ENCODE data around the gene SCAPER. TPM values are rescaled to one million over a fixed set of nuclear protein-coding genes. Genes with fewer than 3 reads are reported as not detected.
"Not testable (repeated sequence)": the region's sequence is repeated elsewhere in the genome, so short reads cannot be mapped to it uniquely, and the experiment has no call there.

The SCAPER gene
- total RNA-seq, 1 donor from 2014 or later, result 78.1 TPM

DNA sequence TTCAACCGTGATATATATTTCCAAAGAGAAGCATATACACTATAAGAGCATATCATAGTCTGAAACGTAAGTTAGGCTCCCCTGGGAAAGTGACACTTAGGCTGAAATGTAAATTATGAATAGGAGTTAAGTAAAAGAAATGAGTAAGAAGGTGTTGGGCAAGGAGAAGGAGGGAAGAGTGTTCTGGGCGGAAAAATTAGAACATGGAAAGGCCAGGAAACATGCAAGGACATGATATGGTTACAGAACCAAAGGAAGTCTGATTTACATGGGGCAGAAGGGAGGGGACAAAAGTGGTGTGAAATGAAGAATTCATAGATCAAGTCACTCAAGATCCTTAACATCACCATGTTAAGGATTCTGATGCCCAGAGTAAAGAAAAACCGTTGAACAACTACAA is 75.2 kb downstream of the SCAPER start:
- no peak overlapping the region for H3K4me3 ChIP-seq
- H3K27ac ChIP-seq, result no peak overlapping the region
- H3K36me3 ChIP-seq, result peaks cover 0 to 3% of the 10 kb centered on the region in 2 donors
- TF ChIP-seq, protein P1, sequence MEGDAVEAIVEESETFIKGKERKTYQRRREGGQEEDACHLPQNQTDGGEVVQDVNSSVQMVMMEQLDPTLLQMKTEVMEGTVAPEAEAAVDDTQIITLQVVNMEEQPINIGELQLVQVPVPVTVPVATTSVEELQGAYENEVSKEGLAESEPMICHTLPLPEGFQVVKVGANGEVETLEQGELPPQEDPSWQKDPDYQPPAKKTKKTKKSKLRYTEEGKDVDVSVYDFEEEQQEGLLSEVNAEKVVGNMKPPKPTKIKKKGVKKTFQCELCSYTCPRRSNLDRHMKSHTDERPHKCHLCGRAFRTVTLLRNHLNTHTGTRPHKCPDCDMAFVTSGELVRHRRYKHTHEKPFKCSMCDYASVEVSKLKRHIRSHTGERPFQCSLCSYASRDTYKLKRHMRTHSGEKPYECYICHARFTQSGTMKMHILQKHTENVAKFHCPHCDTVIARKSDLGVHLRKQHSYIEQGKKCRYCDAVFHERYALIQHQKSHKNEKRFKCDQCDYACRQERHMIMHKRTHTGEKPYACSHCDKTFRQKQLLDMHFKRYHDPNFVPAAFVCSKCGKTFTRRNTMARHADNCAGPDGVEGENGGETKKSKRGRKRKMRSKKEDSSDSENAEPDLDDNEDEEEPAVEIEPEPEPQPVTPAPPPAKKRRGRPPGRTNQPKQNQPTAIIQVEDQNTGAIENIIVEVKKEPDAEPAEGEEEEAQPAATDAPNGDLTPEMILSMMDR (IDR thresholded peaks at IDR 0.05), result no peak
- intact Hi-C loops (cut with DNase I), result no loop called here
- H3K4me1 ChIP-seq, result no peaks in the 10 kb centered on the region
- no peak for DNase-seq (ENCODE audit: low spot score in 2 of 2)
- H3K9me3 ChIP-seq, result peaks cover 0 to 13% of the 10 kb centered on the region in 2 donors
- H3K27me3 ChIP-seq, result no peaks in the 10 kb centered on the region

DNA sequence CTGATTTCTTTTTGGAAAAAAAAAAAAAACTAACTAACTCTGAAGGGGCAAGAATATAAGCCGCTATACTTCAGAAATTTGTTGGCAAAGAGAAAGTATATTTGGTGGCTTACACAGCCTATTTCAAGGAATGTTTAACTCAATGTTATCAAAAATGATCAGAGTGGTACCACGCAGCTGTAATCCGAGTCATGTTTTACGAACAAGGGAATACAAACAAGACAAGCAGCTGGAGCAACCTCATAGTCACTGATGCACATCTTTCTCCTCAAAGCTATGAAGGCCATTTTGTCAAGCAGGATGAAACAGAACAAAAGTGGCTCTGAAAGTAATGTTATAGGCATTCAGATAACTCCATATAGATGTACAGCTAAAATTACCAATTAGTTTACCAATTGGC is 81.2 kb downstream of the SCAPER start:
- Histone ChIP-seq H3K27me3 (no peaks in the 10 kb centered on the region), H3K36me3 (no peaks in the 10 kb centered on the region), H3K4me1 (no peaks in the 10 kb centered on the region), H3K4me3 (no peak overlapping the region), H3K27ac (no peak overlapping the region), H3K9me3 (no peaks in the 10 kb centered on the region)
- intact Hi-C loops (cut with DNase I), result no loop called here
- no peak for DNase-seq (ENCODE audit: low spot score in 2 of 2)
- TF ChIP-seq, protein P1 (IDR thresholded peaks at IDR 0.05), result no peak

DNA sequence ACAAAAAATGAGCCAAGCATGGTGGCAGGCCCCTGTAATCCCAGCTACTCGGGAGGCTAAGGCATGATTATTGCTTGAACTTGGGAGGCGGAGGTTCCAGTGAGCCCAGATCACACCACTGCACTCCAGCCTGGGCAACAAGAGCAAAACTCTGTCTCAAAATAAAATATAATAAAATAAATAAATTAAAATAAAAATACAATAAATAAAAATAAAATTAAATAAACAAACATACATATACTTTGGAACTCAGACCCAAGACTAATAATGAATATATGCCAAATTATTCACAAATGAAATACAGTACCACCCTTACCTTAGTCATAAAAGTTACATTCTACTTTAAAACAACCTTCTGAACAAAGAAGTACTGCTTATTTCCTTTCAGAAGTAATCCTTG is 81.8 kb downstream of the SCAPER start:
- Histone ChIP-seq H3K27me3 (no peaks in the 10 kb centered on the region), H3K36me3 (no peaks in the 10 kb centered on the region), H3K4me3 (no peak overlapping the region), H3K4me1 (no peaks in the 10 kb centered on the region), H3K9me3 (no peaks in the 10 kb centered on the region), H3K27ac (no peak overlapping the region)
- TF ChIP-seq, protein P1 (IDR thresholded peaks at IDR 0.05), result no peak
- no peak for DNase-seq (ENCODE audit: low spot score in 2 of 2)
- intact Hi-C loops (cut with DNase I), result no loop called here

DNA sequence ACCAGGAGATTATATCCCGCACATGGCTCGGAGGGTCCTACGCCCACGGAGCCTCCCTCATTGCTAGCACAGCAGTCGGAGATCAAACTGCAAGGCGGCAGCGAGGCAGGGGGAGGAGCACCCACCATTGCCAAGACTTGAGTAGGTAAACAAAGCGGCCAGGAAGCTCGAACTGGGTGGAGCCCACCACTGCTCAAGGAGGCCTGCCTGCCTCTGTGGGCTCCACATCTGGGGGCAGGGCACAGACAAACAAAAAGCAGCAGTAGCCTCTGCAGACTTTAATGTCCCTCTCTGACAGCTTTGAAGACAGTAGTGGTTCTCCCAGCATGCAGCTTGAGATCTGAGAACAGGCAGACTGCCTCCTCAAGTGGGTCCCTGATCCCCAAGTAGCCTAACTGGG is 86.2 kb downstream of the SCAPER start:
- H3K36me3 ChIP-seq; H3K9me3 ChIP-seq; H3K27ac ChIP-seq; intact Hi-C loops (cut with DNase I); DNase-seq (ENCODE audit: low spot score in 2 of 2); H3K4me1 ChIP-seq; H3K27me3 ChIP-seq; H3K4me3 ChIP-seq: not testable (repeated sequence)

DNA sequence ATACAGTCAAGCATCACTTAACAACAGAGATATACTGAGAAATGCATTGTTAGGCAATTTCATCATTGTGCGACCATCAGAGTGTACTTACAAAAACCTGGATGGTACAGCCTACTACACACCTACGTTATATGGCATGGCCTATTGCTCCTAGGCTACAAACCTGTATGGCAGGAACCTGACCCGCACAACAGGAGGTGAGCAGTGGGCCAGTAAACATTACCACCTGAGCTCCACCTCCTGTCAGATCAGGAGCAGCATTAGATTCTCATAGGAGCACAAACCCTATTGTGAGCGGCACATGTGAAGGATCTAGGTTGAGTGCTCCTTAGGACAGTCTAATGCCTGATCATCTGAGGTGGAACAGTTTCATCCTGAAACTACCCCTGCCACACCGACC is 89.7 kb downstream of the SCAPER start:
- Histone ChIP-seq H3K4me3 (no peak overlapping the region), H3K27ac (no peak overlapping the region), H3K27me3 (no peaks in the 10 kb centered on the region), H3K4me1 (no peaks in the 10 kb centered on the region), H3K9me3 (no peaks in the 10 kb centered on the region), H3K36me3 (no peaks in the 10 kb centered on the region)
- intact Hi-C loops (cut with DNase I), result no loop called here
- TF ChIP-seq, protein P1 (IDR thresholded peaks at IDR 0.05), result no peak
- DNase-seq (ENCODE audit: low spot score in 2 of 2), result no peak

DNA sequence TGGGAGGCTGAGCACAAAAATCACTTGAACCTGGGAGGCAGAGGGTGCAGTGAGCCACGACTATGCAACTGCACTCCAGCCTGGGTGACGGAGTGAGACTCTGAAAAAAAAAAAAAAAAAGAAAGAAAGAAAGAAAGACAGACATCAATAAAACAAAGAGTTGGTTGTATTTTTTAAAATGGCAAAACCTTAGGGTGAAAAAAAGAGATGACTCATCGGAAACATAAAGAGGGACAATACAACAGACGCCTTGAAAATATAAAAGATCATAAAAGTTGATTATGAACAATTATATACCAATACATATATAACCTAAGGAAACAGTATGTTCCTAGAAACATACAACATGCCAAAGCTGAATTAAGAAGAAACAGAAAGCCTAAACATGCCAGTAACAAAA is 92.8 kb downstream of the SCAPER start:
- no peak overlapping the region for H3K27ac ChIP-seq
- no peaks in the 10 kb centered on the region for H3K27me3 ChIP-seq
- TF ChIP-seq, protein P1 (IDR thresholded peaks at IDR 0.05), result no peak
- H3K36me3 ChIP-seq, result no peaks in the 10 kb centered on the region
- no peaks in the 10 kb centered on the region for H3K9me3 ChIP-seq
- H3K4me1 ChIP-seq, result no peaks in the 10 kb centered on the region
- no peak overlapping the region for H3K4me3 ChIP-seq
- DNase-seq (ENCODE audit: low spot score in 2 of 2), result no peak
- intact Hi-C loops (cut with DNase I), result no loop called here
